SK-N-SH treated with all-trans-retinoic acid at 6 μM for 48 hours (cell line): Measurements from ENCODE around the gene ZGPAT.

ENCODE experiments used
- ATAC-seq: fragments of 200-7000 bp; cut with Tn5 transposase; 3 replicates; pipeline ENCODE4 v1.9.1; 2020; ENCODE audit warnings: mild to moderate bottlenecking, moderate library complexity
- ARNTL ChIP-seq: fragments of 450-650 bp; formaldehyde crosslinking; IDR thresholded peaks from 2 replicates; pipeline ENCODE4 v1.5.0; 2020; ENCODE audit warnings: low read depth, mild to moderate bottlenecking, moderate library complexity, borderline replicate concordance
- BACH2 ChIP-seq: fragments of 250-450 bp; sonication (Bioruptor Pico); IDR thresholded peaks from 2 replicates; pipeline ENCODE4 v1.9.0; 2021; ENCODE audit warnings: mild to moderate bottlenecking, borderline replicate concordance
- CSDC2 ChIP-seq: fragments of 250-450 bp; sonication (Bioruptor Pico); IDR thresholded peaks from 2 replicates; pipeline ENCODE4 v1.5.0; 2020; ENCODE audit warnings: mild to moderate bottlenecking, moderate library complexity
- ESRRG ChIP-seq: fragments of 250-450 bp; sonication (Bioruptor Pico); IDR thresholded peaks from 2 replicates; pipeline ENCODE4 v1.6.1; 2021; ENCODE audit warnings: mild to moderate bottlenecking
- GLIS3 ChIP-seq: fragments of 250-450 bp; sonication (Bioruptor Pico); IDR thresholded peaks from 2 replicates; pipeline ENCODE4 v1.5.0; 2020; ENCODE audit warnings: mild to moderate bottlenecking, moderate library complexity
- OSR1 ChIP-seq: fragments of 250-450 bp; sonication (Bioruptor Pico); IDR thresholded peaks from 2 replicates; pipeline ENCODE4 v1.8.0; 2022; ENCODE audit warnings: moderate library complexity, mild to moderate bottlenecking, inconsistent platforms
- PPARA ChIP-seq: fragments of 250-450 bp; sonication (Bioruptor Pico); IDR thresholded peaks from 2 replicates; pipeline ENCODE4 v1.5.0; 2020; ENCODE audit warnings: mild to moderate bottlenecking, borderline replicate concordance
- RARB ChIP-seq: fragments of 250-450 bp; sonication (Bioruptor Pico); IDR thresholded peaks from 2 replicates; pipeline ENCODE4 v1.8.0; 2021; ENCODE audit warnings: mild to moderate bottlenecking, moderate library complexity
- SNAI2 ChIP-seq: fragments of 250-450 bp; sonication (Bioruptor Pico); IDR thresholded peaks from 2 replicates; pipeline ENCODE4 v1.5.0; 2020; ENCODE audit warnings: mild to moderate bottlenecking, moderate library complexity
- TOX ChIP-seq: fragments of 250-450 bp; sonication (Bioruptor Pico); IDR thresholded peaks from 2 replicates; pipeline ENCODE4 v1.8.0; 2021; ENCODE audit warnings: mild to moderate bottlenecking, moderate library complexity, borderline replicate concordance
- ZFP3 ChIP-seq: fragments of 250-450 bp; sonication (Bioruptor Pico); IDR thresholded peaks from 2 replicates; pipeline ENCODE4 v1.5.0; 2020; ENCODE audit warnings: mild to moderate bottlenecking, moderate library complexity
- ZFP30 ChIP-seq: fragments of 450-650 bp; formaldehyde crosslinking; IDR thresholded peaks from 2 replicates; pipeline ENCODE4 v1.5.0; 2022; ENCODE audit warnings: mild to moderate bottlenecking, moderate library complexity
- ZNF70 ChIP-seq: fragments of 450-650 bp; formaldehyde crosslinking; IDR thresholded peaks from 2 replicates; pipeline ENCODE4 v1.5.0; 2020; ENCODE audit warnings: mild to moderate bottlenecking, moderate library complexity
- ZNF8 ChIP-seq: fragments of 450-650 bp; formaldehyde crosslinking; IDR thresholded peaks from 2 replicates; pipeline ENCODE4 v1.5.0; 2020; ENCODE audit warnings: mild to moderate bottlenecking, moderate library complexity
- TF ChIP-seq, protein P1 (sequence below): fragments of 250-450 bp; sonication (Bioruptor Pico); IDR thresholded peaks from 2 replicates; pipeline ENCODE4 v1.5.0; 2020; ENCODE audit warnings: mild to moderate bottlenecking, moderate library complexity
- TF ChIP-seq, protein P2 (sequence below): fragments of 250-450 bp; sonication (Bioruptor Pico); IDR thresholded peaks from 2 replicates; pipeline ENCODE4 v1.5.1; 2021; ENCODE audit warnings: mild to moderate bottlenecking, moderate library complexity
- TF ChIP-seq, protein P3 (sequence below): fragments of 250-450 bp; sonication (Bioruptor Pico); IDR thresholded peaks from 2 replicates; pipeline ENCODE4 v1.8.0; 2021; ENCODE audit warnings: low read depth, mild to moderate bottlenecking, moderate library complexity, borderline replicate concordance
- TF ChIP-seq, protein P4 (sequence below): fragments of 250-450 bp; sonication (Bioruptor Pico); IDR thresholded peaks from 2 replicates; pipeline ENCODE4 v1.5.1; 2020; ENCODE audit warnings: low read depth, mild to moderate bottlenecking, moderate library complexity

Gene ZGPAT

DNA sequence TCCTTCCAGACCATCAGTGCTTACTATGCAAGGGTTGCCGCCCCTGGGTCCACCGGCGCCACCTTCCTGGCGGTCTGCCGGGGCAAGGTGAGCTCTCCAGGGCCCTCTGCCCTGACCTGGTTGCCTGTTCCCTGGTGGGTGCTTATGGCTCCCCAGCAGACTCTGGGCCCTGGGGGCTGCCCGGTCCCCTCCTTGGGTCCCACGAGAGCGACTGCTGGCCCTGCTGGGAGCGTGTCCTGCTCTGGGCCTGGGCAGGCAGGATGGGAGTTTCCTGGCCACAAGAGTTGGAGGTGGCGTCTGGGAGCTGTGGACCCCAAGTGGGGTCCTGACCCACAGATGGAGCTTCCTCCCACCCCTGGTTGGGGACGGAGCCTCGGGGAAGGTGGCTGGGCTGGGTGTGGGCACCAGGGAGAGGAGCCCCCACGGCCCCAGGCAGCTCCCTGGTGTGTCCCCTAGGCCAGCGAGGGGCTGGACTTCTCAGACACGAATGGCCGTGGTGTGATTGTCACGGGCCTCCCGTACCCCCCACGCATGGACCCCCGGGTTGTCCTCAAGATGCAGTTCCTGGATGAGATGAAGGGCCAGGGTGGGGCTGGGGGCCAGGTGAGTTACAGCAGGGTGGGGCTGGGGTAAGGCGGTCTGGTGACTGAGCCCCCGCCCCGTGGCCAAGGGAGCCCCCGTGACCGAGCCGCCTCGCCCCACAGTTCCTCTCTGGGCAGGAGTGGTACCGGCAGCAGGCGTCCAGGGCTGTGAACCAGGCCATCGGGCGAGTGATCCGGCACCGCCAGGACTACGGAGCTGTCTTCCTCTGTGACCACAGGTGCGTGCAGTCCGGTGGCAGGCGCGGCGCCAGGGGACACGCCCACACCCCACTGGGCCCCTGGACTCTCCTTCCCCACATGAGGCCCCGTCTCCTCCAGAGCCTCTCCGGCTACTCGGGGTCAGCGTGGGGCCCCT lies 18.5 kb upstream of the ZGPAT start (continued):
- TF ChIP-seq, protein P1, sequence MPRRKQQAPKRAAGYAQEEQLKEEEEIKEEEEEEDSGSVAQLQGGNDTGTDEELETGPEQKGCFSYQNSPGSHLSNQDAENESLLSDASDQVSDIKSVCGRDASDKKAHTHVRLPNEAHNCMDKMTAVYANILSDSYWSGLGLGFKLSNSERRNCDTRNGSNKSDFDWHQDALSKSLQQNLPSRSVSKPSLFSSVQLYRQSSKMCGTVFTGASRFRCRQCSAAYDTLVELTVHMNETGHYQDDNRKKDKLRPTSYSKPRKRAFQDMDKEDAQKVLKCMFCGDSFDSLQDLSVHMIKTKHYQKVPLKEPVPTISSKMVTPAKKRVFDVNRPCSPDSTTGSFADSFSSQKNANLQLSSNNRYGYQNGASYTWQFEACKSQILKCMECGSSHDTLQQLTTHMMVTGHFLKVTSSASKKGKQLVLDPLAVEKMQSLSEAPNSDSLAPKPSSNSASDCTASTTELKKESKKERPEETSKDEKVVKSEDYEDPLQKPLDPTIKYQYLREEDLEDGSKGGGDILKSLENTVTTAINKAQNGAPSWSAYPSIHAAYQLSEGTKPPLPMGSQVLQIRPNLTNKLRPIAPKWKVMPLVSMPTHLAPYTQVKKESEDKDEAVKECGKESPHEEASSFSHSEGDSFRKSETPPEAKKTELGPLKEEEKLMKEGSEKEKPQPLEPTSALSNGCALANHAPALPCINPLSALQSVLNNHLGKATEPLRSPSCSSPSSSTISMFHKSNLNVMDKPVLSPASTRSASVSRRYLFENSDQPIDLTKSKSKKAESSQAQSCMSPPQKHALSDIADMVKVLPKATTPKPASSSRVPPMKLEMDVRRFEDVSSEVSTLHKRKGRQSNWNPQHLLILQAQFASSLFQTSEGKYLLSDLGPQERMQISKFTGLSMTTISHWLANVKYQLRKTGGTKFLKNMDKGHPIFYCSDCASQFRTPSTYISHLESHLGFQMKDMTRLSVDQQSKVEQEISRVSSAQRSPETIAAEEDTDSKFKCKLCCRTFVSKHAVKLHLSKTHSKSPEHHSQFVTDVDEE: no peak
- TF ChIP-seq TOX (CRISPR knock-in tag) (no peak), ESRRG (no peak), GLIS3 (no peak)

DNA sequence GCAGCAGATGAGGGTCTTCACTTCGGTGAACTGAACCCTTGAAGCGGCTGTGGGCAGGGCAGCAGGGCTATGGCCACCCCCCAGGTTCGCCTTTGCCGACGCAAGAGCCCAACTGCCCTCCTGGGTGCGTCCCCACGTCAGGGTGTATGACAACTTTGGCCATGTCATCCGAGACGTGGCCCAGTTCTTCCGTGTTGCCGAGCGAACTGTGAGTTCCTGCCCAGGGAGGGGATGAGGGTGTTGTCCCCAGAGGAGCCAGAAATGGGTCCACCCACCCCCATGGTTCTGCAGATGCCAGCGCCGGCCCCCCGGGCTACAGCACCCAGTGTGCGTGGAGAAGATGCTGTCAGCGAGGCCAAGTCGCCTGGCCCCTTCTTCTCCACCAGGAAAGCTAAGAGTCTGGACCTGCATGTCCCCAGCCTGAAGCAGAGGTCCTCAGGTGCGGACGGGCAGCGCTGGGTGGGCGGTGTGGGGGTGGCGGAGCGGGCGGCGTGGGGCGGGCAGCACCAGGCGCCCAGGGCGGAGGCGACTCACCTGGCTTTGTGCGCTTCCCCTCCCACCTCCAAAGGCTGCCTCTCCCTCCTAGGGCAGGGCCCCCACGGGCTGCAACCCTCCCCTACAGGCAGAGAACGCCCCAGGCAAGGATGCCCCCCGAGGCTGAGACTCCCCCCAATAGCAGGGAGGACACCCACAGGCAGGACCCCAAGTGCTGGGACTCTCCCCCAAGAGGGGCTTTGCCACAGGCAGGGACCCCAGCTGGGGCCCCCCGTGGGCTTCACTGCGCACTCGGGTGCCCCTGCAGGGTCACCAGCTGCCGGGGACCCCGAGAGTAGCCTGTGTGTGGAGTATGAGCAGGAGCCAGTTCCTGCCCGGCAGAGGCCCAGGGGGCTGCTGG lies 17.6 kb upstream of the ZGPAT start:
- TF ChIP-seq SNAI2 (CRISPR knock-in tag): no peak
- no peak for TF ChIP-seq ZNF8 (CRISPR knock-in tag)
- TF ChIP-seq BACH2 (CRISPR knock-in tag): no peak
- TF ChIP-seq, protein P2, sequence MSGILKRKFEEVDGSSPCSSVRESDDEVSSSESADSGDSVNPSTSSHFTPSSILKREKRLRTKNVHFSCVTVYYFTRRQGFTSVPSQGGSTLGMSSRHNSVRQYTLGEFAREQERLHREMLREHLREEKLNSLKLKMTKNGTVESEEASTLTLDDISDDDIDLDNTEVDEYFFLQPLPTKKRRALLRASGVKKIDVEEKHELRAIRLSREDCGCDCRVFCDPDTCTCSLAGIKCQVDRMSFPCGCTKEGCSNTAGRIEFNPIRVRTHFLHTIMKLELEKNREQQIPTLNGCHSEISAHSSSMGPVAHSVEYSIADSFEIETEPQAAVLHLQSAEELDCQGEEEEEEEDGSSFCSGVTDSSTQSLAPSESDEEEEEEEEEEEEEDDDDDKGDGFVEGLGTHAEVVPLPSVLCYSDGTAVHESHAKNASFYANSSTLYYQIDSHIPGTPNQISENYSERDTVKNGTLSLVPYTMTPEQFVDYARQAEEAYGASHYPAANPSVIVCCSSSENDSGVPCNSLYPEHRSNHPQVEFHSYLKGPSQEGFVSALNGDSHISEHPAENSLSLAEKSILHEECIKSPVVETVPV (CRISPR knock-in tag): no peak
- TF ChIP-seq, protein P3, sequence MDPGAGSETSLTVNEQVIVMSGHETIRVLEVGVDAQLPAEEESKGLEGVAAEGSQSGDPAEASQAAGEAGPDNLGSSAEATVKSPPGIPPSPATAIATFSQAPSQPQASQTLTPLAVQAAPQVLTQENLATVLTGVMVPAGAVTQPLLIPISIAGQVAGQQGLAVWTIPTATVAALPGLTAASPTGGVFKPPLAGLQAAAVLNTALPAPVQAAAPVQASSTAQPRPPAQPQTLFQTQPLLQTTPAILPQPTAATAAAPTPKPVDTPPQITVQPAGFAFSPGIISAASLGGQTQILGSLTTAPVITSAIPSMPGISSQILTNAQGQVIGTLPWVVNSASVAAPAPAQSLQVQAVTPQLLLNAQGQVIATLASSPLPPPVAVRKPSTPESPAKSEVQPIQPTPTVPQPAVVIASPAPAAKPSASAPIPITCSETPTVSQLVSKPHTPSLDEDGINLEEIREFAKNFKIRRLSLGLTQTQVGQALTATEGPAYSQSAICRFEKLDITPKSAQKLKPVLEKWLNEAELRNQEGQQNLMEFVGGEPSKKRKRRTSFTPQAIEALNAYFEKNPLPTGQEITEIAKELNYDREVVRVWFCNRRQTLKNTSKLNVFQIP (CRISPR knock-in tag): no peak
- TF ChIP-seq ZFP3 (CRISPR knock-in tag): no peak
- TF ChIP-seq ZFP30 (CRISPR knock-in tag): no peak
- no peak for TF ChIP-seq OSR1 (CRISPR knock-in tag)
- no peak for ATAC-seq

DNA sequence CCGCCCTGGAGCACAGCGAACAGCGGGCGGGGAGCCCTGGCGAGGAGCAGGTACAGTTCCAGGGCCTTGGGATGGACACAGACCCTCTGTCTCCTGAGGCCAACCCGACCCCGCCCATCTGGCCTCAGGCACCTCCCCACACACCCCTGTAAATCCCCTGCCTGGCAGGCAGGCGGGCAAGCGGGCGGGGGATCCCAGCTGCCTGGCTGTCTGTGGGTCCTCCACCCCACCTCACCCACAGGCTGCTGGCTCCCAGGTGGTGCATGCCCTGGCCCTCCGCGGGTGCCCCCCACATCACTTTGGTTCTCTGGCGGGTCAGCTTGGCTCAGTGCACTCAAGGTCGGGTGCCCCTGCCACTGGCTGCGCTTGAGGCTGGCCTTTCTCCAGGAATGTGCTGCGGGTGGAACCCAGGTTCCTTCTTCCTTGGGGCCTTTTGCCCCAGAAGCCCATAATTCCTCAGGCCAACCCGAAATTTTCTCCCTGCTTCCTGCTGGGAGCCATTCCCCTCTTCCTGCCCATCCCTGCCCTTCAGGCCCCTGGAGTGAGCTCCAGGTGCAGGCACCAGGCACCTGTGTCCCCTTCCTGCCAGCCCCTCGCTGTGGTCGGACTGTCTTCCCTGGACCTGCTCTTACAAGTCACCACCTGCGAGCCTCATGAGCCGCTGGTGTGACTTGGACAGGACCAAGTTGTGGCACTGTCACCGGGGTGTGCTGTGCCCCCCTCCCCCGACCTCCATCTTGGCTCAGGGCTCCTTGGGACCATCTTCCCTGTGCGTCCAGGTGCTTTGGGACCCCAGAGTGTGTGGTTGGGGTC lies 16.7 kb upstream of the ZGPAT start:
- TF ChIP-seq ZNF8 (CRISPR knock-in tag) (no peak), ZFP3 (CRISPR knock-in tag) (no peak), SNAI2 (CRISPR knock-in tag) (no peak), OSR1 (CRISPR knock-in tag) (no peak), GLIS3 (no peak), ARNTL (CRISPR knock-in tag) (no peak), PPARA (CRISPR knock-in tag) (no peak), RARB (no peak), ESRRG (no peak), ZNF70 (CRISPR knock-in tag) (no peak), CSDC2 (no peak)
- TF ChIP-seq, protein P4, sequence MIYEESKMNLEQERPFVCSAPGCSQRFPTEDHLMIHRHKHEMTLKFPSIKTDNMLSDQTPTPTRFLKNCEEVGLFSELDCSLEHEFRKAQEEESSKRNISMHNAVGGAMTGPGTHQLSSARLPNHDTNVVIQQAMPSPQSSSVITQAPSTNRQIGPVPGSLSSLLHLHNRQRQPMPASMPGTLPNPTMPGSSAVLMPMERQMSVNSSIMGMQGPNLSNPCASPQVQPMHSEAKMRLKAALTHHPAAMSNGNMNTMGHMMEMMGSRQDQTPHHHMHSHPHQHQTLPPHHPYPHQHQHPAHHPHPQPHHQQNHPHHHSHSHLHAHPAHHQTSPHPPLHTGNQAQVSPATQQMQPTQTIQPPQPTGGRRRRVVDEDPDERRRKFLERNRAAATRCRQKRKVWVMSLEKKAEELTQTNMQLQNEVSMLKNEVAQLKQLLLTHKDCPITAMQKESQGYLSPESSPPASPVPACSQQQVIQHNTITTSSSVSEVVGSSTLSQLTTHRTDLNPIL (CRISPR knock-in tag): no peak
- TF ChIP-seq, protein P1: no peak
- no peak for ATAC-seq
